22Rv1 (cell line): ENCODE results near the gene TSPAN5.

Source experiments
- ZFX ChIP-seq: fragments of 450-650 bp; IDR thresholded peaks from 2 replicates; pipeline ENCODE4 v1.6.1; 2017; ENCODE audit warnings: antibody characterized with exemption, borderline replicate concordance
- TF ChIP-seq, protein P1 (sequence below): fragments of 450-650 bp; IDR thresholded peaks from 2 replicates; pipeline ENCODE4 v1.5.1; 2017; ENCODE audit warnings: mild to moderate bottlenecking

DNA sequence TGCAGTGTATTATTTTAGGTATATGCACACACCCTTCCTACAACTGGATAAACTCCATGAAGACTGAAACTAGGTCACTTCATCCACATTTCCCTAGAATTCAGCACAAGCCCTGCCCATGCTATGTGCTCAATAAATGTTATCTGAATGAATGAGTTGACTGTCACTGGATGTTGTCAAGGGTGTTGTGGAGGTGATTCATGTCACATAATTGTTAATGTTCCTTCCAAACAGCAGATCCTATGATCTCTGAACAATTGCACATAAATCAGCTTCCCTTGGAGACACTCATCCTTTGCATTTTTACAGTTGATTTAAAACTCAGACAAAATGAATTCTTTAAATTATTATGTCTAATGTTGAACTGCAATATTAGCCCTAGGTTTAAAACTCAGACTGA, 154.7 kb downstream of the TSPAN5 start:
- TF ChIP-seq, protein P1, sequence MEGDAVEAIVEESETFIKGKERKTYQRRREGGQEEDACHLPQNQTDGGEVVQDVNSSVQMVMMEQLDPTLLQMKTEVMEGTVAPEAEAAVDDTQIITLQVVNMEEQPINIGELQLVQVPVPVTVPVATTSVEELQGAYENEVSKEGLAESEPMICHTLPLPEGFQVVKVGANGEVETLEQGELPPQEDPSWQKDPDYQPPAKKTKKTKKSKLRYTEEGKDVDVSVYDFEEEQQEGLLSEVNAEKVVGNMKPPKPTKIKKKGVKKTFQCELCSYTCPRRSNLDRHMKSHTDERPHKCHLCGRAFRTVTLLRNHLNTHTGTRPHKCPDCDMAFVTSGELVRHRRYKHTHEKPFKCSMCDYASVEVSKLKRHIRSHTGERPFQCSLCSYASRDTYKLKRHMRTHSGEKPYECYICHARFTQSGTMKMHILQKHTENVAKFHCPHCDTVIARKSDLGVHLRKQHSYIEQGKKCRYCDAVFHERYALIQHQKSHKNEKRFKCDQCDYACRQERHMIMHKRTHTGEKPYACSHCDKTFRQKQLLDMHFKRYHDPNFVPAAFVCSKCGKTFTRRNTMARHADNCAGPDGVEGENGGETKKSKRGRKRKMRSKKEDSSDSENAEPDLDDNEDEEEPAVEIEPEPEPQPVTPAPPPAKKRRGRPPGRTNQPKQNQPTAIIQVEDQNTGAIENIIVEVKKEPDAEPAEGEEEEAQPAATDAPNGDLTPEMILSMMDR, result no peak
- TF ChIP-seq ZFX, result no peak
